HEK293 (cell line): ENCODE results near the gene CLIC5.

Experiments
- GLI4 ChIP-seq: fragments of 450-650 bp; formaldehyde crosslinking; IDR thresholded peaks from 2 replicates; pipeline ENCODE4 v1.5.1; 2016; ENCODE audit warnings: missing biosample characterization, missing genetic modification characterization
- GLIS2 ChIP-seq: fragments of 450-650 bp; formaldehyde crosslinking; IDR thresholded peaks from 2 replicates; pipeline ENCODE4 v1.5.1; 2016; ENCODE audit warnings: missing biosample characterization, missing genetic modification characterization
- KLF9 ChIP-seq: fragments of 450-650 bp; formaldehyde crosslinking; IDR thresholded peaks from 2 replicates; pipeline ENCODE4 v1.5.1; 2016; ENCODE audit warnings: missing biosample characterization, missing genetic modification characterization, low read depth
- MYNN ChIP-seq: fragments of 450-650 bp; formaldehyde crosslinking; IDR thresholded peaks from 2 replicates; pipeline ENCODE4 v1.5.1; 2016; ENCODE audit warnings: missing biosample characterization, missing genetic modification characterization, borderline replicate concordance
- SCRT2 ChIP-seq: fragments of 450-650 bp; formaldehyde crosslinking; IDR thresholded peaks from 2 replicates; pipeline ENCODE4 v1.5.1; 2016; ENCODE audit warnings: missing biosample characterization, missing genetic modification characterization
- ZBTB17 ChIP-seq: fragments of 450-650 bp; formaldehyde crosslinking; IDR thresholded peaks from 2 replicates; pipeline ENCODE4 v1.5.1; 2016; ENCODE audit warnings: missing biosample characterization, missing genetic modification characterization
- ZBTB7A ChIP-seq: fragments of 450-650 bp; formaldehyde crosslinking; IDR thresholded peaks from 2 replicates; pipeline ENCODE4 v1.5.1; 2016; ENCODE audit warnings: low read depth, missing biosample characterization, missing genetic modification characterization
- ZNF146 ChIP-seq: fragments of 450-650 bp; formaldehyde crosslinking; IDR thresholded peaks from 2 replicates; pipeline ENCODE4 v1.5.1; 2016; ENCODE audit warnings: missing biosample characterization, missing genetic modification characterization
- ZNF2 ChIP-seq: fragments of 450-650 bp; formaldehyde crosslinking; IDR thresholded peaks from 2 replicates; pipeline ENCODE4 v1.5.1; 2016; ENCODE audit warnings: missing biosample characterization, missing genetic modification characterization
- ZNF248 ChIP-seq: fragments of 450-650 bp; formaldehyde crosslinking; IDR thresholded peaks from 2 replicates; pipeline ENCODE4 v1.5.1; 2017; ENCODE audit warnings: missing biosample characterization, missing genetic modification characterization
- ZNF274 ChIP-seq, 2 experiments: fragments of 200-500 bp in 1 of 2; fragments of 450-650 bp in 1 of 2; sonication (Bioruptor generic) in 1 of 2; formaldehyde crosslinking in 1 of 2; IDR thresholded peaks; 2 replicates each; pipeline versions ENCODE4 v1.5.1 to v1.6.1; 2014 to 2016; ENCODE audit warnings: borderline replicate concordance in 1 of 2, inconsistent platforms in 1 of 2, low read length in 1 of 2, missing biosample characterization in 1 of 2, missing genetic modification characterization in 1 of 2
- ZNF391 ChIP-seq: fragments of 450-650 bp; formaldehyde crosslinking; IDR thresholded peaks from 2 replicates; pipeline ENCODE4 v1.5.1; 2016; ENCODE audit warnings: low read depth, missing biosample characterization, missing genetic modification characterization, borderline replicate concordance
- ZNF394 ChIP-seq: fragments of 450-650 bp; formaldehyde crosslinking; IDR thresholded peaks from 2 replicates; pipeline ENCODE4 v1.5.1; 2016; ENCODE audit warnings: missing biosample characterization, missing genetic modification characterization, mild to moderate bottlenecking, moderate library complexity, borderline replicate concordance
- ZNF423 ChIP-seq: fragments of 450-650 bp; formaldehyde crosslinking; IDR thresholded peaks from 2 replicates; pipeline ENCODE4 v1.5.1; 2016; ENCODE audit warnings: missing biosample characterization, missing genetic modification characterization
- ZNF521 ChIP-seq: fragments of 450-650 bp; formaldehyde crosslinking; IDR thresholded peaks from 2 replicates; pipeline ENCODE4 v1.5.1; 2017; ENCODE audit warnings: missing biosample characterization, mild to moderate bottlenecking, missing genetic modification characterization
- ZNF530 ChIP-seq: fragments of 450-650 bp; formaldehyde crosslinking; IDR thresholded peaks from 2 replicates; pipeline ENCODE4 v1.5.1; 2016; ENCODE audit warnings: low read depth, missing biosample characterization, missing genetic modification characterization
- ZNF558 ChIP-seq: fragments of 450-650 bp; formaldehyde crosslinking; IDR thresholded peaks from 2 replicates; pipeline ENCODE4 v1.5.1; 2016; ENCODE audit warnings: missing biosample characterization, missing genetic modification characterization
- ZNF600 ChIP-seq: fragments of 450-650 bp; formaldehyde crosslinking; IDR thresholded peaks from 2 replicates; pipeline ENCODE4 v1.5.1; 2016; ENCODE audit warnings: missing biosample characterization, missing genetic modification characterization
- ZNF624 ChIP-seq: fragments of 450-650 bp; formaldehyde crosslinking; IDR thresholded peaks from 2 replicates; pipeline ENCODE4 v1.5.1; 2017; ENCODE audit warnings: missing biosample characterization, missing genetic modification characterization
- ZNF677 ChIP-seq: fragments of 450-650 bp; IDR thresholded peaks from 2 replicates; pipeline ENCODE4 v1.5.0; 2018; ENCODE audit warnings: missing biosample characterization, mild to moderate bottlenecking, missing genetic modification characterization, moderate library complexity
- ZSCAN23 ChIP-seq: fragments of 450-650 bp; formaldehyde crosslinking; IDR thresholded peaks from 2 replicates; pipeline ENCODE4 v1.5.1; 2016; ENCODE audit warnings: missing biosample characterization, missing genetic modification characterization
- TF ChIP-seq, protein P1 (sequence below): fragments of 450-650 bp; formaldehyde crosslinking; IDR thresholded peaks from 2 replicates; pipeline ENCODE4 v1.5.1; 2016; ENCODE audit warnings: missing biosample characterization, missing genetic modification characterization
- TF ChIP-seq, protein P2 (sequence below): fragments of 450-650 bp; formaldehyde crosslinking; IDR thresholded peaks from 2 replicates; pipeline ENCODE4 v1.5.1; 2017; ENCODE audit warnings: missing biosample characterization, mild to moderate bottlenecking, missing genetic modification characterization, moderate library complexity
- TF ChIP-seq, protein P3 (sequence below): fragments of 450-650 bp; formaldehyde crosslinking; IDR thresholded peaks from 2 replicates; pipeline ENCODE4 v1.5.1; 2016; ENCODE audit warnings: missing biosample characterization, missing genetic modification characterization
- TF ChIP-seq, protein P4 (sequence below): fragments of 450-650 bp; formaldehyde crosslinking; IDR thresholded peaks from 2 replicates; pipeline ENCODE4 v1.5.1; 2016; ENCODE audit warnings: missing biosample characterization, missing genetic modification characterization, borderline replicate concordance
- TF ChIP-seq, protein P5 (sequence below): fragments of 450-650 bp; formaldehyde crosslinking; IDR thresholded peaks from 2 replicates; pipeline ENCODE4 v1.5.1; 2016; ENCODE audit warnings: missing biosample characterization, missing genetic modification characterization
- TF ChIP-seq, protein P6 (sequence below): fragments of 450-650 bp; formaldehyde crosslinking; IDR thresholded peaks from 2 replicates; pipeline ENCODE4 v1.5.1; 2016; ENCODE audit warnings: missing biosample characterization, missing genetic modification characterization

CLIC5 gene

DNA sequence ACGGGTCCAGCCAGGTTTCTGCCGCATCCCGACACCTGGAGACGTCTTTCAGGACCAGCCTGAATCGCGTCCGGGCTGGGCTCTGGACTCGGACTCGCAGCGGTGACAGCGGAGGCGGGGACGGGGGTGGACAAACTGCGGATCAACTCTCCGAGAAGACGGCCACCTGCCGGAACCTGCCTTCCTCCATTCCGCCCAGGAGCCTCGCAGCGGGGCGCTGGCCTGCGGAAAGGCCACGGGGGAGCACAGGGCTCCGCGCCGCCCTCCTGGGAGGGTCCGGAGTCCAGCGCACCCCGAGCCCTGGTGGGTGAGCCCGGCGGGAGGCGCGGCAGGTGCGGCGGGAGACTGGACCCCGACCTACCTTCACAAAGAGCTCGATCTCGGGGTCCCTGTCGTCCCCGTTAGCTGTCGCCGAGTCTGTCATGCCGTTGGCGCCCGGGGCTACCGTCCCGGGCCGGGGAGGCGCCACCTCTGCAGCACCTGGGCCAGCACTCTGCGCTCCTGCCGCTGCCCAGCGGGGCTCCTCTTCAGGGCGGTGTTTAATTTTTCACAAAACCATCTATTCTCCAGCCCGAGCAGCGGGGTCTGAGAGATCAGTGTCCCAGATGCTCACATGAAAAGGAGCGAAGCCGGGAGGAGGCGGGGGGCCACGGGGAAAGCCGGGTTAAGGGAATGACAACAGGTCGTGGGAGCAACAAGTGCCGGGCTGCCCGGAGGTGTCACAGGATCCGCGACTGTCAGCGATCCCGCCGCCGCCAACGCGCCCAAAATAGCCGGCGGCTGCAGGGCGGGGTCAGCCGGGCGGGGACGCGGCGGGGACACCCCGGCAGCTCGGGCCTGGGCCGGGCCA, at the start of gene CLIC5 (continued):
- TF ChIP-seq ZNF248: no peak
- TF ChIP-seq ZBTB17 (tag by site-specific recombination): peak; percentile 70
- no peak for TF ChIP-seq ZNF391 (tag by site-specific recombination)
- TF ChIP-seq, protein P1, sequence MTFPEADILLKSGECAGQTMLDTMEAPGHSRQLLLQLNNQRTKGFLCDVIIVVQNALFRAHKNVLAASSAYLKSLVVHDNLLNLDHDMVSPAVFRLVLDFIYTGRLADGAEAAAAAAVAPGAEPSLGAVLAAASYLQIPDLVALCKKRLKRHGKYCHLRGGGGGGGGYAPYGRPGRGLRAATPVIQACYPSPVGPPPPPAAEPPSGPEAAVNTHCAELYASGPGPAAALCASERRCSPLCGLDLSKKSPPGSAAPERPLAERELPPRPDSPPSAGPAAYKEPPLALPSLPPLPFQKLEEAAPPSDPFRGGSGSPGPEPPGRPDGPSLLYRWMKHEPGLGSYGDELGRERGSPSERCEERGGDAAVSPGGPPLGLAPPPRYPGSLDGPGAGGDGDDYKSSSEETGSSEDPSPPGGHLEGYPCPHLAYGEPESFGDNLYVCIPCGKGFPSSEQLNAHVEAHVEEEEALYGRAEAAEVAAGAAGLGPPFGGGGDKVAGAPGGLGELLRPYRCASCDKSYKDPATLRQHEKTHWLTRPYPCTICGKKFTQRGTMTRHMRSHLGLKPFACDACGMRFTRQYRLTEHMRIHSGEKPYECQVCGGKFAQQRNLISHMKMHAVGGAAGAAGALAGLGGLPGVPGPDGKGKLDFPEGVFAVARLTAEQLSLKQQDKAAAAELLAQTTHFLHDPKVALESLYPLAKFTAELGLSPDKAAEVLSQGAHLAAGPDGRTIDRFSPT: no peak
- peak; percentile 12; the same call in 1 of the 2 replicates for TF ChIP-seq ZNF677 (tag by site-specific recombination)
- no peak for TF ChIP-seq ZNF146 (tag by site-specific recombination)
- TF ChIP-seq ZNF423 (tag by site-specific recombination): peak; percentile 68
- TF ChIP-seq, protein P2, sequence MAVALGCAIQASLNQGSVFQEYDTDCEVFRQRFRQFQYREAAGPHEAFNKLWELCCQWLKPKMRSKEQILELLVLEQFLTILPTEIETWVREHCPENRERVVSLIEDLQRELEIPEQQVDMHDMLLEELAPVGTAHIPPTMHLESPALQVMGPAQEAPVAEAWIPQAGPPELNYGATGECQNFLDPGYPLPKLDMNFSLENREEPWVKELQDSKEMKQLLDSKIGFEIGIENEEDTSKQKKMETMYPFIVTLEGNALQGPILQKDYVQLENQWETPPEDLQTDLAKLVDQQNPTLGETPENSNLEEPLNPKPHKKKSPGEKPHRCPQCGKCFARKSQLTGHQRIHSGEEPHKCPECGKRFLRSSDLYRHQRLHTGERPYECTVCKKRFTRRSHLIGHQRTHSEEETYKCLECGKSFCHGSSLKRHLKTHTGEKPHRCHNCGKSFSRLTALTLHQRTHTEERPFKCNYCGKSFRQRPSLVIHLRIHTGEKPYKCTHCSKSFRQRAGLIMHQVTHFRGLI (tag by site-specific recombination): peak; percentile 34; the same call in 1 of the 2 replicates
- 0 out of 2 replicates have a peak, but pooled peaks have one; percentile 57 for TF ChIP-seq ZNF2
- TF ChIP-seq ZNF521: no peak
- no peak for TF ChIP-seq KLF9 (tag by site-specific recombination)
- TF ChIP-seq, protein P3, sequence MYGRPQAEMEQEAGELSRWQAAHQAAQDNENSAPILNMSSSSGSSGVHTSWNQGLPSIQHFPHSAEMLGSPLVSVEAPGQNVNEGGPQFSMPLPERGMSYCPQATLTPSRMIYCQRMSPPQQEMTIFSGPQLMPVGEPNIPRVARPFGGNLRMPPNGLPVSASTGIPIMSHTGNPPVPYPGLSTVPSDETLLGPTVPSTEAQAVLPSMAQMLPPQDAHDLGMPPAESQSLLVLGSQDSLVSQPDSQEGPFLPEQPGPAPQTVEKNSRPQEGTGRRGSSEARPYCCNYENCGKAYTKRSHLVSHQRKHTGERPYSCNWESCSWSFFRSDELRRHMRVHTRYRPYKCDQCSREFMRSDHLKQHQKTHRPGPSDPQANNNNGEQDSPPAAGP (tag by site-specific recombination): 0 out of 2 replicates have a peak, but pooled peaks have one; percentile 26
- peak; percentile 65 for TF ChIP-seq ZNF600
- TF ChIP-seq, protein P4, sequence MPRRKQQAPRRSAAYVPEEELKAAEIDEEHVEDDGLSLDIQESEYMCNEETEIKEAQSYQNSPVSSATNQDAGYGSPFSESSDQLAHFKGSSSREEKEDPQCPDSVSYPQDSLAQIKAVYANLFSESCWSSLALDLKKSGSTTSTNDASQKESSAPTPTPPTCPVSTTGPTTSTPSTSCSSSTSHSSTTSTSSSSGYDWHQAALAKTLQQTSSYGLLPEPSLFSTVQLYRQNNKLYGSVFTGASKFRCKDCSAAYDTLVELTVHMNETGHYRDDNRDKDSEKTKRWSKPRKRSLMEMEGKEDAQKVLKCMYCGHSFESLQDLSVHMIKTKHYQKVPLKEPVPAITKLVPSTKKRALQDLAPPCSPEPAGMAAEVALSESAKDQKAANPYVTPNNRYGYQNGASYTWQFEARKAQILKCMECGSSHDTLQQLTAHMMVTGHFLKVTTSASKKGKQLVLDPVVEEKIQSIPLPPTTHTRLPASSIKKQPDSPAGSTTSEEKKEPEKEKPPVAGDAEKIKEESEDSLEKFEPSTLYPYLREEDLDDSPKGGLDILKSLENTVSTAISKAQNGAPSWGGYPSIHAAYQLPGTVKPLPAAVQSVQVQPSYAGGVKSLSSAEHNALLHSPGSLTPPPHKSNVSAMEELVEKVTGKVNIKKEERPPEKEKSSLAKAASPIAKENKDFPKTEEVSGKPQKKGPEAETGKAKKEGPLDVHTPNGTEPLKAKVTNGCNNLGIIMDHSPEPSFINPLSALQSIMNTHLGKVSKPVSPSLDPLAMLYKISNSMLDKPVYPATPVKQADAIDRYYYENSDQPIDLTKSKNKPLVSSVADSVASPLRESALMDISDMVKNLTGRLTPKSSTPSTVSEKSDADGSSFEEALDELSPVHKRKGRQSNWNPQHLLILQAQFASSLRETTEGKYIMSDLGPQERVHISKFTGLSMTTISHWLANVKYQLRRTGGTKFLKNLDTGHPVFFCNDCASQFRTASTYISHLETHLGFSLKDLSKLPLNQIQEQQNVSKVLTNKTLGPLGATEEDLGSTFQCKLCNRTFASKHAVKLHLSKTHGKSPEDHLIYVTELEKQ: no peak
- TF ChIP-seq ZSCAN23: no peak
- no peak for TF ChIP-seq MYNN (tag by site-specific recombination)
- TF ChIP-seq SCRT2 (tag by site-specific recombination): peak; percentile 100
- TF ChIP-seq, protein P5, sequence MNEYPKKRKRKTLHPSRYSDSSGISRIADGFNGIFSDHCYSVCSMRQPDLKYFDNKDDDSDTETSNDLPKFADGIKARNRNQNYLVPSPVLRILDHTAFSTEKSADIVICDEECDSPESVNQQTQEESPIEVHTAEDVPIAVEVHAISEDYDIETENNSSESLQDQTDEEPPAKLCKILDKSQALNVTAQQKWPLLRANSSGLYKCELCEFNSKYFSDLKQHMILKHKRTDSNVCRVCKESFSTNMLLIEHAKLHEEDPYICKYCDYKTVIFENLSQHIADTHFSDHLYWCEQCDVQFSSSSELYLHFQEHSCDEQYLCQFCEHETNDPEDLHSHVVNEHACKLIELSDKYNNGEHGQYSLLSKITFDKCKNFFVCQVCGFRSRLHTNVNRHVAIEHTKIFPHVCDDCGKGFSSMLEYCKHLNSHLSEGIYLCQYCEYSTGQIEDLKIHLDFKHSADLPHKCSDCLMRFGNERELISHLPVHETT: no peak
- TF ChIP-seq ZNF558 (tag by site-specific recombination): no peak
- TF ChIP-seq ZNF530 (tag by site-specific recombination): no peak
- TF ChIP-seq, protein P6, sequence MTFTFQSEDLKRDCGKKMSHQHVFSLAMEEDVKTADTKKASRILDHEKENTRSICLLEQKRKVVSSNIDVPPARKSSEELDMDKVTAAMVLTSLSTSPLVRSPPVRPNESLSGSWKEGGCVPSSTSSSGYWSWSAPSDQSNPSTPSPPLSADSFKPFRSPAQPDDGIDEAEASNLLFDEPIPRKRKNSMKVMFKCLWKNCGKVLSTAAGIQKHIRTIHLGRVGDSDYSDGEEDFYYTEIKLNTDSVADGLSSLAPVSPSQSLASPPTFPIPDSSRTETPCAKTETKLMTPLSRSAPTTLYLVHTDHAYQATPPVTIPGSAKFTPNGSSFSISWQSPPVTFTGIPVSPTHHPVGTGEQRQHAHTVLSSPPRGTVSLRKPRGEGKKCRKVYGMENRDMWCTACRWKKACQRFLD (tag by site-specific recombination): no peak
- no peak for TF ChIP-seq ZNF624 (tag by site-specific recombination)
- TF ChIP-seq ZBTB7A: no peak
- peak; percentile 85 for TF ChIP-seq GLIS2 (tag by site-specific recombination)
- no peak for TF ChIP-seq GLI4 (tag by site-specific recombination)
- no peak for TF ChIP-seq ZNF394 (tag by site-specific recombination)
- TF ChIP-seq ZNF274 (IDR thresholded peaks at IDR 0.05; ENCODE audit: low read length): no peak
- no peak for TF ChIP-seq ZNF274 (tag by site-specific recombination; IDR thresholded peaks at IDR 0.05; ENCODE audit: borderline replicate concordance)
